ENCODE measurements around the gene FLT4.
"Not testable (repeated sequence)": the region's sequence is repeated elsewhere in the genome, so short reads cannot be mapped to it uniquely, and the experiment has no call there.

The FLT4 gene

GRCh38 chr5:180669661-180670060 lies 20.3 kb upstream of the FLT4 start:
- no peak for DNase-seq

- no peak for DNase-seq
These were observed 19.6 kb upstream of the FLT4 start for GRCh38 chr5:180668835-180669596.

- no peak for DNase-seq
These were observed 17.4 kb upstream of the FLT4 start for GRCh38 chr5:180666812-180667211.

GRCh38 chr5:180665682-180666404 lies 16.4 kb upstream of the FLT4 start:
- DNase-seq: no peak

GRCh38 chr5:180658774-180659564 lies 9.6 kb upstream of the FLT4 start:
- no peak for DNase-seq

- DNase-seq: not testable (repeated sequence)
These were observed 5.8 kb upstream of the FLT4 start for GRCh38 chr5:180655243-180655642.

- no peak for DNase-seq
These were observed 3.4 kb upstream of the FLT4 start for GRCh38 chr5:180652771-180653170.

- no peak for DNase-seq
These were observed 2.9 kb upstream of the FLT4 start for GRCh38 chr5:180652346-180652745.

- no peak for DNase-seq
These were observed 623 bp downstream of the FLT4 start for GRCh38 chr5:180648658-180649296.

GRCh38 chr5:180647941-180648500 lies 1.4 kb downstream of the FLT4 start:
- no peak for DNase-seq

- DNase-seq: no peak
These were observed 1.9 kb downstream of the FLT4 start for GRCh38 chr5:180647465-180647864.

- no peak for DNase-seq
These were observed 2.5 kb downstream of the FLT4 start for GRCh38 chr5:180646963-180647305.

GRCh38 chr5:180646289-180646962 lies 3.0 kb downstream of the FLT4 start:
- DNase-seq: no peak

- no peak for DNase-seq
These were observed 3.9 kb downstream of the FLT4 start for GRCh38 chr5:180645274-180646204.

GRCh38 chr5:180644825-180645273 lies 4.6 kb downstream of the FLT4 start:
- no peak for DNase-seq

GRCh38 chr5:180644129-180644824 lies 5.1 kb downstream of the FLT4 start:
- DNase-seq: no peak

GRCh38 chr5:180643191-180643851 lies 6.1 kb downstream of the FLT4 start:
- no peak for DNase-seq

- no peak for DNase-seq
These were observed 6.6 kb downstream of the FLT4 start for GRCh38 chr5:180642779-180643178.

GRCh38 chr5:180642181-180642775 lies 7.1 kb downstream of the FLT4 start:
- DNase-seq: no peak

- no peak for DNase-seq
These were observed 7.9 kb downstream of the FLT4 start for GRCh38 chr5:180641566-180641900.

Data from activated T-cell treated with anti-CD3 and anti-CD28 coated beads for 4 hours (primary cell).